ENCODE measurements around the gene TMX2.

- TF ChIP-seq CTCF (IDR thresholded peaks at IDR 0.05) (no peak), POLR2AphosphoS5 (IDR thresholded peaks at IDR 0.05) (no peak)
These were observed 63.1 kb downstream of the TMX2 start for GRCh38 chr11:57775491-57775890.

All from gastroesophageal sphincter (tissue), 3 donors.